Sigmoid colon (tissue), 7 donors: Measurements from ENCODE around the gene CFAP69. TPM values are rescaled to one million over a fixed set of nuclear protein-coding genes. Genes with fewer than 3 reads are reported as not detected.

Experiments
- DNase-seq: peaks from one replicate; pipeline ENCODE4 v3.0.0-alpha.2; 2019
- H3K27ac ChIP-seq, 4 donors: fragments of 200-600 bp; sonication (generic); one replicate each; pipeline ENCODE4 v1.5.1; 2016 to 2019; ENCODE audit warnings: mild to moderate bottlenecking in 1 of 4
- H3K27me3 ChIP-seq, 3 donors: fragments of 200-600 bp; sonication (generic); one replicate each; pipeline ENCODE4 v1.5.1; 2019; ENCODE audit warnings: mild to moderate bottlenecking in 1 of 3
- H3K36me3 ChIP-seq, 4 donors: fragments of 200-600 bp; sonication (generic); one replicate each; pipeline ENCODE4 v1.5.1; 2016 to 2019
- H3K4me1 ChIP-seq, 4 donors: fragments of 200-600 bp; sonication (generic); one replicate each; pipeline ENCODE4 v1.5.1; 2017 to 2019
- H3K4me3 ChIP-seq, 4 donors: fragments of 200-600 bp; sonication (generic); one replicate each; pipeline ENCODE4 v1.5.1; 2017 to 2019; ENCODE audit warnings: mild to moderate bottlenecking in 2 of 4, moderate library complexity in 1 of 4
- H3K9me3 ChIP-seq, 4 donors: fragments of 200-600 bp in 3 of 4; sonication (generic) in 3 of 4; one replicate each; pipeline versions ENCODE4 v1.5.1 to v1.6.1; 2013 to 2019
- EP300 ChIP-seq, 4 donors: sonication (generic); formaldehyde crosslinking; IDR thresholded peaks; one replicate each; pipeline ENCODE4 v1.6.1; 2017; ENCODE audit warnings: antibody characterized with exemption in 4 of 4
- POLR2A ChIP-seq, 2 donors: fragments of 450-650 bp; IDR thresholded peaks; one replicate each; pipeline ENCODE4 v1.6.1; 2016; ENCODE audit warnings: antibody characterized with exemption in 2 of 2, mild to moderate bottlenecking in 2 of 2, moderate library complexity in 2 of 2
- POLR2AphosphoS5 ChIP-seq, 4 donors: sonication (generic); formaldehyde crosslinking; IDR thresholded peaks; one replicate each; pipeline ENCODE4 v1.6.1; 2017; ENCODE audit warnings: antibody characterized with exemption in 4 of 4
- intact Hi-C: fragments of 100-400 bp; cut with DNase I; formaldehyde crosslinking; loops from one replicate; pipeline ENCODE4 v1.15.1; 2023
- polyA plus RNA-seq, 3 donors: library from polyadenylated mRNA; stranded (reverse); fragments of 200-250 nt; gene quantifications; one replicate each; pipeline ENCODE4 v1.2.3, GENCODE V29; 2013
- small RNA-seq, 3 donors: library from RNA; depleted of rRNA; stranded (forward); fragments of <200 nt; gene quantifications; one replicate each; pipeline ENCODE3, GENCODE V24; 2016
- total RNA-seq, 4 donors: library from RNA; depleted of rRNA; stranded (reverse); fragments of >200 nt; gene quantifications; one replicate each; pipeline ENCODE4 v1.1.0, GENCODE V29; 2016
- TF ChIP-seq, protein P1 (sequence below), 4 experiments: fragments of 450-650 bp in 3 of 4; fragments of 200-600 bp in 1 of 4; IDR thresholded peaks; one replicate each; pipeline ENCODE4 v1.5.1; 2016 to 2019; ENCODE audit warnings: antibody characterized with exemption in 4 of 4, mild to moderate bottlenecking in 3 of 4, moderate library complexity in 2 of 4
- donor health status: healthy with polysubstance abuse.
- donor health status: Bipolar disorder and iron deficiency.
- donor health status: healthy.

Gene CFAP69
- total and polyA plus RNA-seq, 7 donors: 1.0 to 23.5 (median 4.9) TPM

DNA sequence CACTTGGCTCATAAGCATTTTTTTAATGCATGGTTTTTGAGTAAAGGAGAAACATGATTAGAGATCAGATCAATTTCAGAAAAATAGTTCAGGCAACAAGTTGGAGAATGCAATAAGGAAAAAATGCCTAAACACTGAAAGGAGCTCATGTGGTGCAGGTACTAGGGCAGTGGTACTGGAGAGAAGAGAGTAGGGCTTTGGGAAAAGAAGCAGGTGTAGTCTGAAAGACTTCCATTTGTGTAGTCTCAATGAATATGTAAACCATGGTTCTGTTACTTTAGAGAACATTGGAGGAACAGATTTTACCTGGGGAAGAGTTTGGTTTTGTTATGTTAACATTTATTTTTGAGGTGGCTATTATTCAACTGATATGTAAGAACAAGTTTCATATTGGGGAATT lies 107.0 kb downstream of the CFAP69 start:
- intact Hi-C loops: no loop called here
- TF ChIP-seq POLR2AphosphoS5 (IDR thresholded peaks at IDR 0.05) (no peak), EP300 (IDR thresholded peaks at IDR 0.05) (no peak), POLR2A (IDR thresholded peaks at IDR 0.05) (no peak)
- TF ChIP-seq, protein P1, sequence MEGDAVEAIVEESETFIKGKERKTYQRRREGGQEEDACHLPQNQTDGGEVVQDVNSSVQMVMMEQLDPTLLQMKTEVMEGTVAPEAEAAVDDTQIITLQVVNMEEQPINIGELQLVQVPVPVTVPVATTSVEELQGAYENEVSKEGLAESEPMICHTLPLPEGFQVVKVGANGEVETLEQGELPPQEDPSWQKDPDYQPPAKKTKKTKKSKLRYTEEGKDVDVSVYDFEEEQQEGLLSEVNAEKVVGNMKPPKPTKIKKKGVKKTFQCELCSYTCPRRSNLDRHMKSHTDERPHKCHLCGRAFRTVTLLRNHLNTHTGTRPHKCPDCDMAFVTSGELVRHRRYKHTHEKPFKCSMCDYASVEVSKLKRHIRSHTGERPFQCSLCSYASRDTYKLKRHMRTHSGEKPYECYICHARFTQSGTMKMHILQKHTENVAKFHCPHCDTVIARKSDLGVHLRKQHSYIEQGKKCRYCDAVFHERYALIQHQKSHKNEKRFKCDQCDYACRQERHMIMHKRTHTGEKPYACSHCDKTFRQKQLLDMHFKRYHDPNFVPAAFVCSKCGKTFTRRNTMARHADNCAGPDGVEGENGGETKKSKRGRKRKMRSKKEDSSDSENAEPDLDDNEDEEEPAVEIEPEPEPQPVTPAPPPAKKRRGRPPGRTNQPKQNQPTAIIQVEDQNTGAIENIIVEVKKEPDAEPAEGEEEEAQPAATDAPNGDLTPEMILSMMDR (IDR thresholded peaks at IDR 0.05): no peak
- no peak overlapping the region for H3K4me3 ChIP-seq
- H3K27me3 ChIP-seq: no peaks in the 10 kb centered on the region
- peaks cover 0 to 35% (median 4%) of the 10 kb centered on the region in 4 donors for H3K36me3 ChIP-seq
- DNase-seq: no peak
- H3K4me1 ChIP-seq: peaks cover 0 to 12% (median 9%) of the 10 kb centered on the region in 4 donors
- H3K27ac ChIP-seq: no peak overlapping the region
- H3K9me3 ChIP-seq: no peaks in the 10 kb centered on the region

Small RNAs within 50 kb of the gene (small RNA-seq; reads per million reads assigned to genes)
- gene RF00019: 0 reads per million in 3 donors

Other genes starting within 250 kb of the CFAP69 start
- 10 to 100 TPM; 13.2 to 15.2 (median 14.6) TPM for gene STEAP1, start 90.7 kb upstream of the CFAP69 start, total RNA-seq
- 10 to 100 TPM in 1 of 3 donors, 1 to 10 TPM in 2; 6.2 to 15.6 (median 9.0) TPM for gene STEAP1, start 90.7 kb upstream of the CFAP69 start, polyA plus RNA-seq
- gene STEAP2, start 33.4 kb upstream of the CFAP69 start, total RNA-seq: 10 to 100 TPM; 22.5 to 32.1 (median 27.6) TPM
- 1 to 10 TPM; 1.4 to 7.4 (median 2.4) TPM for gene STEAP2, start 33.4 kb upstream of the CFAP69 start, polyA plus RNA-seq
- gene FAM237B, start 76.1 kb downstream of the CFAP69 start, total RNA-seq: not detected
- gene FAM237B, start 76.1 kb downstream of the CFAP69 start, polyA plus RNA-seq: under 1 TPM in 1 of 3 donors, not detected in 2; 0.01 TPM
- gene GTPBP10, start 101.5 kb downstream of the CFAP69 start, total RNA-seq: 10 to 100 TPM in 3 of 4 donors, 1 to 10 TPM in 1; 9.7 to 16.8 (median 13.3) TPM
- gene GTPBP10, start 101.5 kb downstream of the CFAP69 start, polyA plus RNA-seq: 10 to 100 TPM; 10.8 to 12.3 (median 11.6) TPM
- gene CLDN12, start 158.3 kb downstream of the CFAP69 start, total RNA-seq: 10 to 100 TPM; 17.2 to 33.9 (median 26.1) TPM
- 10 to 100 TPM in 1 of 3 donors, 1 to 10 TPM in 2; 4.6 to 27.4 (median 7.2) TPM for gene CLDN12, start 158.3 kb downstream of the CFAP69 start, polyA plus RNA-seq
- gene PTTG1IP2, start 224.5 kb downstream of the CFAP69 start, total RNA-seq: not detected
- gene PTTG1IP2, start 224.5 kb downstream of the CFAP69 start, polyA plus RNA-seq: not detected